ENCODE measurements around the gene MALT1. TPM values are rescaled to one million over a fixed set of nuclear protein-coding genes. Genes with fewer than 3 reads are reported as not detected.

MALT1 gene
- total RNA-seq, 1 donor from 2014 or later, result 25.8 TPM

DNA sequence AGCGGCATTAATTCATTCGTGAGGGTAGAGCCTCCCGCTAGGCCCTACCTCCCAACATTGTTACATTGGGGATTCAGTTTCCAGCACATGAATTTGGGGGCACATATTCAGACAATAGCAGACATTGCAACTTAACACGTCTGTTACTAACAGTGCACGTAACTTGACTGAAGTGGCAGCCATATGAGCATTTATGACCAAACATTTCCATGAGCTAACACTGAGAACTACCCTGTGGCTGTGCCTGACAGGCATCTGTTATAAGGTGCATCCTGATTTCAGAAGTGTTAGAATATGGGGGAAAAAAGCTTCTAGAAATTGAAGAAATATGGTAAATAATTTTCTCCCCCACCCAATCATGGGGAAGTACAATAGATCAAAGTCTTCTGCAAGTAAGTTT is 24.5 kb downstream of the MALT1 start:
- Histone ChIP-seq H3K27ac (no peak overlapping the region), H3K4me3 (no peak overlapping the region), H3K4me1 (peaks cover 3% of the 10 kb centered on the region), H3K9me3 (no peaks in the 10 kb centered on the region), H3K36me3 (peaks cover 15% of the 10 kb centered on the region), H3K27me3 (no peaks in the 10 kb centered on the region)
- DNase-seq (no peak), ATAC-seq (no peak)
- TF ChIP-seq, protein P1, sequence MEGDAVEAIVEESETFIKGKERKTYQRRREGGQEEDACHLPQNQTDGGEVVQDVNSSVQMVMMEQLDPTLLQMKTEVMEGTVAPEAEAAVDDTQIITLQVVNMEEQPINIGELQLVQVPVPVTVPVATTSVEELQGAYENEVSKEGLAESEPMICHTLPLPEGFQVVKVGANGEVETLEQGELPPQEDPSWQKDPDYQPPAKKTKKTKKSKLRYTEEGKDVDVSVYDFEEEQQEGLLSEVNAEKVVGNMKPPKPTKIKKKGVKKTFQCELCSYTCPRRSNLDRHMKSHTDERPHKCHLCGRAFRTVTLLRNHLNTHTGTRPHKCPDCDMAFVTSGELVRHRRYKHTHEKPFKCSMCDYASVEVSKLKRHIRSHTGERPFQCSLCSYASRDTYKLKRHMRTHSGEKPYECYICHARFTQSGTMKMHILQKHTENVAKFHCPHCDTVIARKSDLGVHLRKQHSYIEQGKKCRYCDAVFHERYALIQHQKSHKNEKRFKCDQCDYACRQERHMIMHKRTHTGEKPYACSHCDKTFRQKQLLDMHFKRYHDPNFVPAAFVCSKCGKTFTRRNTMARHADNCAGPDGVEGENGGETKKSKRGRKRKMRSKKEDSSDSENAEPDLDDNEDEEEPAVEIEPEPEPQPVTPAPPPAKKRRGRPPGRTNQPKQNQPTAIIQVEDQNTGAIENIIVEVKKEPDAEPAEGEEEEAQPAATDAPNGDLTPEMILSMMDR (IDR thresholded peaks at IDR 0.05), result no peak
- intact Hi-C loops (cut with DNase I), result no loop called here

DNA sequence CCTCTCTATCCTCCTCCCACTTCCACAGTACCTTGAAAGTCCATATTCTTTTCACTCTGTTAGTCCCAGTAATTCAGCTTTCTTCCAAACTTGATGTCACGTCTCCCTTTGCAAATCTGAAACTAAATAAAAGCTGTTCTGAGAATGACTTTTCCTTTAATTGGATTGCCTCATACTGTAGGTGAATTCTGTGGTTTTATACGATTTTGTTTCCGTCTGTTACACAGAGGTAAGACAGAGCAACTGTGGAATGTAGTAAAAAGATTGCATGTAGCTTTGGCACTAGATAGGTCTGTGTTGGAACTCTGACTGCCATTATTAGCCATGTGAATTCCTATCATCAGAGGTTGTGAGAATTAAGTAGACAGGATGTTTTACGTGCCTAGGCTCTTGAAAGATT is 25.9 kb downstream of the MALT1 start:
- TF ChIP-seq, protein P1 (IDR thresholded peaks at IDR 0.05), result no peak
- Histone ChIP-seq H3K4me1 (peaks cover 3% of the 10 kb centered on the region), H3K9me3 (no peaks in the 10 kb centered on the region), H3K27ac (no peak overlapping the region), H3K27me3 (no peaks in the 10 kb centered on the region), H3K36me3 (peaks cover 26% of the 10 kb centered on the region), H3K4me3 (no peak overlapping the region)
- ATAC-seq, result no peak
- intact Hi-C loops (cut with DNase I), result no loop called here
- DNase-seq, result no peak

DNA sequence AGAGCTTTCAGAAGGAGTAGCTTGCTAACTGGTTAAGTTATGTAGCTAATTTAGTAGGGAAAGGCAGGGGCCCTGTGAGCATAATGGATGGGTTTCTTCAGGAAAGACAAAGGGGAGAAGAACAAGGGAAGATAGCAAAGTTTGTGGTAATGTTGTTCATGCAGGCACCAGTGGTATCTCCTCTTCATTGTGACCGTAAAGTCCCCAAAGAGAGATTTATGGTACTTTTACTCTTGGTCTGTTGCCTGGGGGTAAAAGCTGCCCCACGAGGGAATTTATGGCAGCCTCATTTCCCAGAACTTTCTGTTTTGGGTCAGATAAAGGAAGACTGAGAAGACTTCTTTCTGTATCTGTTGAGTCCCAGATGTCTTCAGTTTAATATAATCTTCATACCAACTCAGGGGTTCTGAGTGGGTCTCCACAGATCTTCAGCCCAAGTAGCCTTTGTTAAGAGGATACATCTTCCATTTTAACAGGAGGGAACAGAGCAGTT is 27.5 kb downstream of the MALT1 start:
- Histone ChIP-seq H3K9me3 (no peaks in the 10 kb centered on the region), H3K4me1 (peaks cover 3% of the 10 kb centered on the region), H3K27me3 (no peaks in the 10 kb centered on the region), H3K36me3 (peaks cover 39% of the 10 kb centered on the region), H3K27ac (no peak overlapping the region), H3K4me3 (no peak overlapping the region)
- intact Hi-C loops (cut with DNase I), result no loop called here
- DNase-seq, result no peak
- no peak for ATAC-seq
- TF ChIP-seq, protein P1 (IDR thresholded peaks at IDR 0.05), result no peak

DNA sequence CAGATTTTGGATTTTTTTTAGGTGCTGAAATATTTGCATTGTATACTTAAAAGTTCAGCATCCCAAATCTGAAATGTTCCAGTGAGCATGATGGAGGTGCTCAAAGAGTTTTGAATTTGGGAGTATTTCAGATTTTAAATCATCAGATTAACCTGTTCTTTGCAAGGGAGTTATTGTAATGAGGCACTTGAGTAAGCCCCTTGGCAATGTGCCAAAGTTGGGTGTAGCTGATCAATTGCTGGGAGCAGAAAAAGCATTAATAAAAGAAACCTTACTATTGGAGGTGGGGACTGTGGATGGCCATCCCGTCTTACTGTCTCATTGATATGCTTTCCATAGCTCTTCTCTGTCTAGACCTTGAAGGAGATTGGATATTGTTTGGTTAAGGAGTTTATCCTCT is 28.3 kb downstream of the MALT1 start:
- H3K27ac ChIP-seq, result no peak overlapping the region
- intact Hi-C loops (cut with DNase I), result no loop called here
- ATAC-seq (no peak), DNase-seq (no peak)
- H3K27me3 ChIP-seq, result no peaks in the 10 kb centered on the region
- H3K4me1 ChIP-seq, result no peaks in the 10 kb centered on the region
- no peaks in the 10 kb centered on the region for H3K9me3 ChIP-seq
- TF ChIP-seq, protein P1 (IDR thresholded peaks at IDR 0.05), result no peak
- no peak overlapping the region for H3K4me3 ChIP-seq
- H3K36me3 ChIP-seq, result peaks cover 41% of the 10 kb centered on the region

DNA sequence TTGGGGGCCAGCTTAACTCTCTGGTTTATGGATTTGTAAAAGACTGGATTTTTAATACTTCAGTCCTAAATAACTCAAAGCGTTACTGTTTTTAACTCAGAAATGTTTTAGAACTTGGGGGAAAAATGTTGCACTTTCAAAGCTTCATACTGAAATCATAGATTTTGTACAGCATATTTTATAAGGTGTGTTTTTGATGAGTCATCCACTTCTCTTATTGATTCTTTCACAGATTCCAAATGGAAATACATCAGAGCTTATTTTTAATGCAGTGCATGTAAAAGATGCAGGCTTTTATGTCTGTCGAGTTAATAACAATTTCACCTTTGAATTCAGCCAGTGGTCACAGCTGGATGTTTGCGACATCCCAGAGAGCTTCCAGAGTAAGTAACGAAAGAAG is 28.9 kb downstream of the MALT1 start:
- Histone ChIP-seq H3K9me3 (no peaks in the 10 kb centered on the region), H3K27ac (no peak overlapping the region), H3K4me1 (no peaks in the 10 kb centered on the region), H3K4me3 (no peak overlapping the region), H3K36me3 (peaks cover 45% of the 10 kb centered on the region), H3K27me3 (no peaks in the 10 kb centered on the region)
- intact Hi-C loops (cut with DNase I), result no loop called here
- no peak for ATAC-seq
- TF ChIP-seq, protein P1 (IDR thresholded peaks at IDR 0.05), result no peak
- DNase-seq, result no peak

DNA sequence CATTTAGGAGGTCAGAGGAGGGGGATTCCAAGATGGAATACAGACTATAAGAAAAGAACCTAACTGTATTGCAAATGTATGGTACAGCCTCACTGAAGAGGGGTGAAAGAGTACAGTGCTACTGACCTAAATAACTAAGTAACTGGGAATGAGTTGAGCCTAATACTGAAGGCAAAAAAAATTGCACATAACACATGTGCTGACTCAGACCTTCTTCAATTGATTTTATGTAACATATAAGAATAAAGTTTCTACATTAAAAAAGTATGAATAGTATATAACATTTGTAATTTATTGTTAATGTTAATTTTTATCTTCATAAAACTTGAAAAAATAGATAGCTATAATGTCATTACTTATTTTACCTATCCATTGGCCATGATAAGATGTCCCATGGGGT is 41.7 kb downstream of the MALT1 start:
- Histone ChIP-seq H3K36me3 (peaks cover 18% of the 10 kb centered on the region), H3K9me3 (no peaks in the 10 kb centered on the region), H3K27me3 (no peaks in the 10 kb centered on the region), H3K27ac (no peak overlapping the region), H3K4me1 (peaks cover 11% of the 10 kb centered on the region), H3K4me3 (no peak overlapping the region)
- intact Hi-C loops (cut with DNase I), result no loop called here
- DNase-seq (no peak), ATAC-seq (no peak)
- TF ChIP-seq, protein P1 (IDR thresholded peaks at IDR 0.05), result no peak
